Activated CD4-positive, alpha-beta T cell treated with anti-CD3 and anti-CD28 coated beads, Interleukin-2, amount 50 U/mL, for 1 hour (primary cell): ENCODE data around the gene EPO.

Experiments used
- DNase-seq: peaks from one replicate; pipeline ENCODE4 v3.0.0-alpha.2; 2020

The EPO gene

DNA sequence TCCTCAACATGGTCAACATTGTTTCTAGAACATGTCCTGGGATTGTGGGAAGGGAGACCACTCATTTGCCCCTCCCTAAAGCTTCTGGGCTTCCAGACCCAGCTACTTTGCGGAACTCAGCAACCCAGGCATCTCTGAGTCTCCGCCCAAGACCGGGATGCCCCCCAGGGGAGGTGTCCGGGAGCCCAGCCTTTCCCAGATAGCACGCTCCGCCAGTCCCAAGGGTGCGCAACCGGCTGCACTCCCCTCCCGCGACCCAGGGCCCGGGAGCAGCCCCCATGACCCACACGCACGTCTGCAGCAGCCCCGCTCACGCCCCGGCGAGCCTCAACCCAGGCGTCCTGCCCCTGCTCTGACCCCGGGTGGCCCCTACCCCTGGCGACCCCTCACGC, at the start of gene EPO:
Gene EPO, plus strand, starts transcription at position 190 of the 392 bp plus-strand sequence. CDS start 513 bp downstream, outside the sequence.
- no peak for DNase-seq

DNA sequence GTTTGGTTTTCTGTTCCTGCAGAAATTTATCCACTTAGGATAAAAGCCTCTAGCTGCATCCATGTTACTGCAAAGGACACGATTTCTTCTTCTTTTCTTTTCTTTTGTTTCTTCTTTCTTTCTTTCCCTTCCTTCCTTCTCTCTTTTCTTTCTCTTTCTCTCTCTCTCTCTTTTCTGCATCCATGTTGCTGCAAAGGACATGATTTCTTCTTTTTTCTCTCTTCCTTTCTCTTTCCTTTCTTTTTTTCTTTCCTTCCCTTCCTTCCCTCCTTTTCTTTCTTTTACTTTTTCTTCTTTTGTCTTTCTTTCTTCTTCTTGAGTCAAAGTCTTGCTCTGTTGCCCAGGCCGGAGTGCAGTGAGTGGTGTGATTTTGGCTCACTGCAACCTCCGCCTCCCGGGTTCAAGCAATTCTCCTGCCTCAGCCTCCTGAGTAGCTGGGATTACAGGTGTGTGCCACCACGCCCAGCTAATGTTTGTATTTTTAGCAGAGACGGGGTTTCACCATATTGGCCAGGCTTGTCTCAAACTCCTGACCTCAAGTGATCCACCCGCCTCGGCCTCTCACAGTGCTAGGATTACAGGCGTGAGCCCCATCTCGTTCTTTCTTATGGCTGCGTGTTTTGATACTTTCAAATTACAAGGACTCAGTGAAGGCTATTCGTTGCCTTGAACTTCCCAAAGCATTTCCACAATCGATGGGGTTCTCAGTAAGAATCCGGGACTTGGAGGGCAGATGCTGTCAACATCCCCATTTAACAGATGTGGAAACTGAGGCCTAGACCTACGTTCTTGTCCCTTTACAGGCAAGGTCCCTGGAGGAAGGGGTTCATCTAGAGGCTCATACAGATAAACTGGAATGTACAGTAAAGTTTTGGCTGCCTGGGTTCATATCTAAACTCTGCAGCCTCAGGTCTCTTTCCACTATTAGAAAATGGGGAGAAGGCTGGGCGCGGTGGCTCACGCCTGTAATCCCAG, 48.6 kb upstream of the EPO start:
- no peak for DNase-seq

GRCh38 chr7:100673302-100673941, 46.8 kb upstream of the EPO start, which contains the start of gene GNB2:
Gene GNB2 (plus strand): TSS chr7:100673740. CDS start chr7:100676266, 2,526 bp downstream.
- DNase-seq = peak; percentile 94

GRCh38 chr7:100673942-100674410, 46.3 kb upstream of the EPO start:
- peak; percentile 40 for DNase-seq

DNA sequence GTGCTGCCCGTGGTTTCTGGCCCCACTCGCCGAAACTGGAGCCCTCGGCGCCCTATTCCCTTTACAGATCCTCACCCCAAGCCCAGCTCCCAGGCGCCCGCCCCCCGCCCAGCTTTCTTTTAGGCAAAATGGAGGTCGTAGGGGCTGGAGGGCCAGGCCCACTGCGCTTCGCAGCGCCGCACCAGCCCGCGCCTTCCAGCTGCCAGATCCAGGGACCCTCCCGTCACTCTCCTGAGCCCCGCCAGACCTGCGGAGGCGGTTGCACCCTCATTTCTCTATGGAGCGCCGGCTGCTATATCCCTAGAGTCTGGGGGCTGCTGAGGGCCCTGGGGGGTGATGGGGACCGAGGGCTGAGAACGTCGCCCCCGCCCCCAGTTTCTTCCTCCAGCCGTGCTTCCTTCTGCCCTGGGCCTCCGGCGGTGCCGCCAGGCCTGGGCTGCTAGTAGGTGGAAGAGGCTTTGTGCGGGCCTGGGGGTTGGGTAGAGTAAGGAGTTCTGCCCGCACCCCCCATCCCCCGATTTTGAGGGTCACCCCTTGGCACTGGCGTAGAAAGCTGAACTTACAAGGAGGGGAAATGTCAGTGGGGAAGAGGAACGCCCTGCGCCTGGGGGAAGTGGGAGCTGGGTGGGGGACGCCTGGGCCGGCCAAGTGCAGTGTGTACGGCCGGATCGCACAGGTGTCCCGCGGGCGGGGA, 45.7 kb upstream of the EPO start:
- peak; percentile 30 for DNase-seq

GRCh38 chr7:100675105-100675451, 45.2 kb upstream of the EPO start:
- peak; percentile 53 for DNase-seq

DNA sequence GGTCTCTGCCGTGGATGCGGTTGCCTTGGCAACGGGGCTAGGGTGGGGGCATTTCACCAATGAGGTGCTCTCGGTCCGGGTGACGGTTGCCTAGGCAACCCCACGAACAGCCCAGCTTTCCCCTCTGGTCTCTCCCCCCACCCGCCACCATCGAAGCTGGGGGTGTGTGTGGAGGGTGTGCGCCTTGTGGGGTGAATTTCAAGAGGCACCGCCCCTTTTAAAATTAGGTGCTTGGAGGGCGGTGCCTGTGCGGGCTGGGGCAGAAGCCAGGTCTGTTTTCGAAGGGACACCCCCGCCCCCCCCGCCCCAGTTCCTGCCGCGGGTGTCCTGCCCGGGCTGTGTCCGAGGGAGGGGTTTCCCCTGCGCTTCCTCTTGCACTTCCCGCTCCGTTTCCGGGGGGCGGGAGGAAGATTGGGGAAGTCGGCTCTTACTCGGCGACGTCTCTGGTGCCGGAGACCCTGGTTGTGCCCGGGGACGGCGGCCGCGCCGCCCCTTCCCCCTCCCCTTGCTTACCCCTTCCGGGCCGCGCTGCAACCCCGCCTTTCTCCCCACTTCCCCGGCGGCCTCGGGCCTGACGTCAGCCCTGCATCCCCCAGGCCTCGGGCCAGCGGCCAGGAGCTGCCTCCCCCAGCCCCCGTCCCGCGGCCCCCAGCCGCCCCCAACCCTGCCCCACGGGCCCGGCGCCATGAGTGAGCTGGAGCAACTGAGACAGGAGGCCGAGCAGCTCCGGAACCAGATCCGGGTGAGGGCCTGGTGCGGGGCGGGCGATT, 44.5 kb upstream of the EPO start:
- peak; percentile 93 for DNase-seq

DNA sequence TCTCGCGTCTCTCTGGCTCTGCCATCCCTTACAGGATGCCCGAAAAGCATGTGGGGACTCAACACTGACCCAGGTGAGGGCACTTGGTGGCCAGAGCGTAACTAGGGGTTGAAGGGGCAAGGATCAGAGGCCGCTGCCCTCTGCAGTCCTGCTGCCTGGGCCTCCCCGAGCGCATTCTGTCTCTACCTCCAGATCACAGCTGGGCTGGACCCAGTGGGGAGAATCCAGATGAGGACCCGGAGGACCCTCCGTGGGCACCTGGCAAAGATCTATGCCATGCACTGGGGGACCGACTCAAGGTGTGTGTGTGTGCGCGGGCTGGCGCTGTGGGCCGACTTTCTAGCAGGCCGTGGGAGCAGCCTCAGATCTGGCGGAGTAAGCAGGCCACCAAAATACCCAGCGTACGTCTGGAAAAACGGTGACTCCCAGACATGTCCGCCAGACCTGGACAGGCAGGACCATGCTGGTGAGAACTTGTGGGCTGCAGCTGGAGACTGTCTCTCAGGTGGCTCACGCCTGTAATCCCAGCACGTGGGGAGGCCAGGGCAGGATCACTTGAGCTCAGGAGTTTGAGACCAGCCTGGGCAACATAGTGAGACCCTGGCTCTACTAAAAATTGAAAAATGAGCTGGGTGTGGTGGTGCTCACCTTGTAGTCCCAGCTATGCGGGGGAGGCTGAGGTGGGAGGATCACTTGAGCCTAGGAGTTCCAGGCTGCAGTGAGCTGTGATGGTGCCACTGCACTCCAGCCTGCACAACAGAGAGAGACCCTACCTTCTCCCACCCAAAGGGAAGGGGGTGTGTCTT, 43.6 kb upstream of the EPO start:
- DNase-seq = no peak

DNA sequence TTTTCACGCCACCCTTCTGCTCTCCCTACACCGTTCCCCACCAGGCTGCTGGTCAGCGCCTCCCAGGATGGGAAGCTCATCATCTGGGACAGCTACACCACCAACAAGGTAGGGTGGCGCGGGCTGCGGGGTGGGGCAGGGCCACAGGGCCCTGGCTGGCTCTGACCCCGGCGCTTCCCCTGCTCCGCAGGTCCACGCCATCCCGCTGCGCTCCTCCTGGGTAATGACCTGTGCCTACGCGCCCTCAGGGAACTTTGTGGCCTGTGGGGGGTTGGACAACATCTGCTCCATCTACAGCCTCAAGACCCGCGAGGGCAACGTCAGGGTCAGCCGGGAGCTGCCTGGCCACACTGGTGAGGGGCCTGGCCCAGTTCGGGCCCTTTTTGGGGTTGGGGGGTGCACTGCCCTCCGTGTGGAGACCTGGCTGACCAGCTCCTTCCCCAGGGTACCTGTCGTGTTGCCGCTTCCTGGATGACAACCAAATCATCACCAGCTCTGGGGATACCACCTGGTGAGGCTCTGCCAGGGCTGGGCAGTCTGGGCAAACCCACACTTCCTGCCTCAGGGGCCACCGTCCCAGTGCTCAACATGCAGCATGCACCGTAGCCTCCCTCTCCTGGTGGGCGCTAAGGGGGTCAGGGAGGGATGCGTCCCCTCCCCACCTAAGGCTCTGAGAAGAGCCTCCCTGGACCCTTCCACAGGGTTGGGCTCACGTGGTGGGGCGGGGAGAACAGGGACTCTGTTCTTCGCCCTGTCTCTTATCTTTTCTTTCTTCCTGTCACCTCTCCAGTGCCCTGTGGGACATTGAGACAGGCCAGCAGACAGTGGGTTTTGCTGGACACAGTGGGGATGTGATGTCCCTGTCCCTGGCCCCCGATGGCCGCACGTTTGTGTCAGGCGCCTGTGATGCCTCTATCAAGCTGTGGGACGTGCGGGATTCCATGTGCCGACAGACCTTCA, 42.7 kb upstream of the EPO start:
- no peak for DNase-seq

GRCh38 chr7:100678291-100678984, 41.8 kb upstream of the EPO start:
- no peak for DNase-seq

DNA sequence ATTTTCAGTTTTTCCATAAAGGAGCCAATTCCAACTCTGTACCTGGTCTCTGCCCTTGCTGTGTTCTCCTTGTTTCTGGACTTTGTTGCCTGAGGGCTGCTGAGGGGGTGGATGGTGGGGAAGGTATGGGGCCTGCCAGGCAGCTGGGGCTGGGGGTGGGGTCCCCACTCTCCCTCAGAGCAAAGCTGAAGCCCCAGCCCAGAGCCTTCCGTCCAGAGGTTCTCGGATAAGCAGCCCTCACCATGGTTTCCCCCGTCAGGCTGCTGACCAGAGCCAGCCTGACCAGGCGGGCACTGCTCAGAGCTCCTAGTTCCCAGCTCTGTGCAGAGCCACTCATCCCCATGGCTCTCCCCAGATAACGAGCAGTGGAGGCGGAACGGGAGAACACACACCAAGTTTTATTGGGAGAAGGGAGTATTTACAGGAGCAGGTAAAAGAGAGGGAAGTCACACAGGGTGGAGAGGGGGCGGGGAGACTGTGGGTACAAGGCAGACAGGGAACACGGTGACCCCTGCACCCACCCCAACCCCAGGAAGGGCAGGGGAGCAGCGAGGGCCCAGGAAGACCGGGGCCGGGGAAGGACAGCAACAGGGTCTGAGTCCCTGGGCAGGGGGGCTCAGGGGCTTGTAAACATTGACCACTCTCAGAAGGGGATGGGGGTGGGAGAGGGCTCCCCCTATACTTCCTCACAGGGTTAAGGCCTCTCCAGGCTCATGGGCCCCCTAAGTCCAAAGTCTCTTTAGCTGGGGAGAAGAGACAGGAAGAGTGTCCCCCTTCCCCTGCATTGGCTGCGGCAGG, 40.9 kb upstream of the EPO start:
- DNase-seq = no peak

GRCh38 chr7:100679927-100680575, 40.2 kb upstream of the EPO start:
- no peak for DNase-seq

GRCh38 chr7:100680576-100681271, 39.5 kb upstream of the EPO start:
- no peak for DNase-seq

- DNase-seq = no peak
Measured at GRCh38 chr7:100681491-100682227, 38.6 kb upstream of the EPO start.

DNA sequence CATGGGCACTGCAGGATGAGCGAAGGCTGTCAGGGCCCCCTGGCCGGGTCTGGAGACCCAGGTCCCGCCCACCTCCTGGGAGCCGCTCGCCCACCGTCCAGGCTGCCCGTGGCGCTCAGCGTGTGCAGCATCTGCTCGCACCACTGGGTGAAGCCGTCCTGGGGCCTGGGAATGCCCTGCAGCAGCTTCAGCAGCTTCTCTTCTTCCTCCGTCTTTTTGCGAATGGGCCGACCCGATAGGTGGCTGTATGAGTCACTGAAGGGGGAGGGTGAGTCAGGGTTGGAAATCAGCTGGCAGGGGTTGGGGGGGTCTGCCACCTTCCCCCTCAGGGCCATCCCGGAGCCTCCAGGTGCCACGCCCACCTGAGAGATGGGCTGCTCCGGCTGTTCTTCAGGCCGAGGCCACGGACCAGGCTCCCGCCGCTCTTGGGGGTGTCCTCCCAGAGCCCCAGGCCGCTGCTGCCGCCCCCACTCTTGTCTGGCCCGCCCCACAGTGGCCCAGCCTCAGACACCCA, 38.0 kb upstream of the EPO start:
- DNase-seq = no peak

GRCh38 chr7:100682991-100683658, 37.1 kb upstream of the EPO start:
- DNase-seq = no peak
